K562 (cell line): ENCODE results near the gene ZFR2. TPM values are rescaled to one million over a fixed set of nuclear protein-coding genes. Genes with fewer than 3 reads are reported as not detected.
A peak's percentile ranks its signal among the peaks of the same experiment; 100 is the strongest.

Experiments
- ATAC-seq: fragments of 200-7000 bp; cut with Tn5 transposase; 3 replicates; pipeline ENCODE4 v1.9.1; 2020; ENCODE audit warnings: moderate library complexity
- BruUV-seq: library from RNA; stranded (reverse); fragments of 400-500 nt; replicated peaks from 2 replicates; lab custom pipeline; 2021; lab: Mats Ljungman, UMichigan
- CTCF ChIA-PET: fragments of 300-600 bp; formaldehyde crosslinking; extraction: SDS; loops from one replicate; lab custom pipeline; 2021; ENCODE audit warnings: low intra/inter-chr PET ratio; lab: Yijun Ruan, JAX
- POLR2A ChIA-PET: fragments of 300-600, 350-650 bp; sonication (Branson Sonifier 250); formaldehyde crosslinking; extraction: SDS; loops from one replicate; lab custom pipeline; 2021; ENCODE audit warnings: antibody characterized with exemption, inconsistent platforms; lab: Yijun Ruan, JAX
- DNase-seq, 4 experiments: peaks; one replicate each; pipeline versions ENCODE4 v3.0.0 to v3.0.0-alpha.2; 2011 to 2018; ENCODE audit warnings: low spot score in 3 of 4, mixed read lengths in 3 of 4; ENCODE audit errors: extremely low read depth in 1 of 4
- FAIRE-seq: peaks from 2 replicates; lab custom pipeline; 2011; peaks lifted over from hg19 to GRCh38; lab: Jason Lieb, UNC
- H2AFZ ChIP-seq: 2 replicates; pipeline ENCODE4 v1.6.0; 2011; ENCODE audit warnings: low read depth, low read length, control low read depth, inconsistent platforms
- H3K27ac ChIP-seq: fragments of 200-600 bp; 3 replicates; pipeline ENCODE4 v1.8.0; 2011; ENCODE audit warnings: low read depth, mild to moderate bottlenecking, control low read depth, inconsistent platforms, low read length, moderate library complexity, mixed read lengths; ENCODE audit errors: extremely low read depth
- H3K27me3 ChIP-seq, 2 experiments: fragments of 300-600 bp in 1 of 2; 2 replicates in 1 of 2; 3 replicates in 1 of 2; pipeline versions ENCODE4 v1.6.0 to v1.8.0; 2011; ENCODE audit warnings: inconsistent platforms in 2 of 2, low read length in 2 of 2, mild to moderate bottlenecking in 1 of 2, mixed read lengths in 1 of 2, moderate library complexity in 1 of 2; ENCODE audit not compliant: control insufficient read depth in 2 of 2, insufficient read depth in 2 of 2
- H3K36me3 ChIP-seq: fragments of 300-600 bp; 3 replicates; pipeline ENCODE4 v1.8.0; 2011; ENCODE audit warnings: mild to moderate bottlenecking, low read length, inconsistent platforms; ENCODE audit not compliant: control insufficient read depth, insufficient read depth
- H3K4me1 ChIP-seq, 2 experiments: fragments of 200-600 bp in 1 of 2; replicated peaks in 1 of 2; 2 replicates in 1 of 2; 3 replicates in 1 of 2; pipeline versions ENCODE4 v1.5.1 to v1.8.0; 2011; ENCODE audit warnings: inconsistent platforms in 2 of 2, low read length in 2 of 2, mild to moderate bottlenecking in 1 of 2, mixed read lengths in 1 of 2, moderate library complexity in 1 of 2; ENCODE audit not compliant: control insufficient read depth in 2 of 2, insufficient read depth in 2 of 2
- H3K4me2 ChIP-seq: 2 replicates; pipeline ENCODE4 v1.6.1; 2011; ENCODE audit warnings: low read length, control low read depth, inconsistent platforms, mixed read lengths; ENCODE audit not compliant: insufficient read depth
- H3K4me3 ChIP-seq: fragments of 200-600 bp; sonication (generic), shearing (Covaris generic); 2 replicates; pipeline ENCODE4 v1.5.1; 2016; ENCODE audit warnings: control low read depth, inconsistent platforms
- H3K79me2 ChIP-seq: fragments of 200-600 bp; 3 replicates; pipeline ENCODE4 v1.8.0; 2011; ENCODE audit warnings: low read length, inconsistent platforms; ENCODE audit not compliant: control insufficient read depth, insufficient read depth
- H3K9ac ChIP-seq, 2 experiments: 2 replicates each; pipeline versions ENCODE4 v1.6.0 to v1.6.1; 2011; ENCODE audit warnings: low read depth in 2 of 2, low read length in 2 of 2, control low read depth in 1 of 2, inconsistent platforms in 1 of 2, mild to moderate bottlenecking in 1 of 2, mixed read lengths in 1 of 2; ENCODE audit not compliant: insufficient read depth in 1 of 2
- H3K9me1 ChIP-seq: one replicate; pipeline ENCODE4 v1.6.0; 2011; ENCODE audit warnings: inconsistent platforms, mild to moderate bottlenecking, low read length, moderate library complexity; ENCODE audit not compliant: control insufficient read depth, insufficient read depth
- H3K9me3 ChIP-seq: replicated peaks from 2 replicates; pipeline ENCODE4 v1.5.1; 2011; ENCODE audit warnings: low read depth, low read length, inconsistent platforms; ENCODE audit not compliant: control insufficient read depth, insufficient read depth
- H4K20me1 ChIP-seq: replicated peaks from 2 replicates; pipeline ENCODE4 v1.6.1; 2011; ENCODE audit warnings: low read length, inconsistent platforms, mixed read lengths; ENCODE audit not compliant: control insufficient read depth, insufficient read depth
- E2F6 ChIP-seq, 2 experiments: IDR thresholded peaks; 2 replicates each; pipeline ENCODE4 v1.6.1; 2011; ENCODE audit warnings: borderline replicate concordance in 1 of 2, control low read depth in 1 of 2, low read depth in 1 of 2, low read length in 1 of 2, mild to moderate bottlenecking in 1 of 2, mixed read lengths in 1 of 2, moderate library complexity in 1 of 2; ENCODE audit not compliant: insufficient read depth in 1 of 2, insufficient read length in 1 of 2, poor library complexity in 1 of 2, severe bottlenecking in 1 of 2; ENCODE audit errors: extremely low read depth in 1 of 2
- EZH2 ChIP-seq: IDR thresholded peaks from 2 replicates; pipeline ENCODE4 v1.6.1; 2012; ENCODE audit warnings: low read depth, mild to moderate bottlenecking, inconsistent platforms, low read length, borderline replicate concordance
- MAX ChIP-seq: sonication (generic); formaldehyde crosslinking; IDR thresholded peaks from 2 replicates; pipeline ENCODE4 v1.9.0; 2022; ENCODE audit warnings: mild to moderate bottlenecking, missing genetic modification reagents
- ZNF609 ChIP-seq: sonication (generic); formaldehyde crosslinking; IDR thresholded peaks from 2 replicates; pipeline ENCODE4 v1.8.1; 2023; ENCODE audit warnings: missing genetic modification reagents, mild to moderate bottlenecking, borderline replicate concordance
- WGBS: fragments of 100-300 bp; shearing (Covaris generic); methylation state at CpG from one replicate; pipeline ENCODE4 v1.1.6; 2016; ENCODE audit warnings: low coverage, mixed read lengths; ENCODE audit not compliant: insufficient coverage; ENCODE audit errors: missing lambda C conversion rate; 5-methylcytosine and 5-hydroxymethylcytosine counted together
- in situ Hi-C: fragments of 300-500 bp; cut with MboI; formaldehyde crosslinking; loops from 4 replicates; pipeline ENCODE4 v1.15.0; 2018; ENCODE audit warnings: inconsistent platforms, mixed read lengths
- intact Hi-C: fragments of 100-400 bp; cut with micrococcal nuclease; formaldehyde crosslinking; loops from 2 replicates; pipeline ENCODE4 v1.14.2; 2022
- polyA plus RNA-seq, 8 experiments: library from polyadenylated mRNA; depleted of rRNA in 4 of 8; stranded (reverse) in 5 of 8; unstranded in 3 of 8; fragments of >200 nt; fragmentation: Nextera tagmentation in 2 of 8; fragmentation: Illumina TruSeq in 1 of 8; extraction: Ambion mirVana in 2 of 8; extraction: Trizol in 1 of 8; gene quantifications; 2 replicates each; pipeline versions ENCODE4 v1.2.1 to v1.2.3, GENCODE V29; 2011 to 2014; ENCODE audit warnings: inconsistent platforms in 1 of 8, missing spikeins in 1 of 8
- total RNA-seq, 7 experiments: library from RNA; depleted of rRNA in 6 of 7; stranded (reverse); fragments of >200 nt in 6 of 7; fragmentation: Illumina TruSeq in 2 of 7; extraction: Trizol in 2 of 7; gene quantifications; 2 replicates each; pipeline versions ENCODE4 v1.2.1 to v1.2.3, GENCODE V29; 2011 to 2021; ENCODE audit warnings: low replicate concordance in 1 of 7

ZFR2 gene
- total and polyA plus RNA-seq, 9 of the 15 experiments (the other 6 are each of a cell fraction or from before 2014, with no cell fraction given): 0.03 to 0.59 (median 0.07) TPM; not detected in 6

- in situ Hi-C loops: loop anchor here (5.0 kb wide), 1 partner anchor 347 kb away; no protein-coding TSS in a partner anchor
- no peak overlapping the region for H3K27ac ChIP-seq
- H3K9me3 ChIP-seq: no peaks in the 10 kb centered on the region
- H3K9ac ChIP-seq: no peak overlapping the region
- no peak overlapping the region for H2AFZ ChIP-seq
- H3K27me3 ChIP-seq: peaks cover 42 to 69% of the 10 kb centered on the region in 2 experiments
- H3K4me3 ChIP-seq: no peak overlapping the region
- CTCF ChIA-PET: no interaction called here
- H3K9me1 ChIP-seq: no peaks in the 10 kb centered on the region
- no peak for ATAC-seq
- TF ChIP-seq MAX (CRISPR knock-in tag) (peak; percentile 11; the same call in 1 of the 2 replicates), E2F6 (IDR thresholded peaks at IDR 0.05; ENCODE audit: borderline replicate concordance in 1 of 2, extremely low read depth in 1 of 2, insufficient read depth in 1 of 2, insufficient read length in 1 of 2, low read depth in 1 of 2, low read length in 1 of 2, poor library complexity in 1 of 2, severe bottlenecking in 1 of 2) (peak in 1 of 2 experiments; percentile 19), ZNF609 (no peak), EZH2 (0 out of 2 replicates have a peak, but pooled peaks have one; percentile 73)
- no peaks in the 10 kb centered on the region for H3K36me3 ChIP-seq
- peaks cover 0 to 18% of the 10 kb centered on the region in 2 experiments; a peak in 3 of 5 replicates for H3K4me1 ChIP-seq
- no peaks in the 10 kb centered on the region for H4K20me1 ChIP-seq
- BruUV-seq: no TSS peak
- no peak for DNase-seq
- H3K4me2 ChIP-seq: no peak overlapping the region
- FAIRE-seq: no peak
- WGBS: 12% methylated on average over 17 of the region's 17 CpGs
- H3K79me2 ChIP-seq: no peaks in the 10 kb centered on the region
- intact Hi-C loops: no loop called here
- POLR2A ChIA-PET: interaction anchor here (0.7 to 1.3 kb wide), 2 partner anchors 12 to 781 kb away, joined by 3 read pairs; no protein-coding TSS in a partner anchor
Measured at GRCh38 chr19:3860499-3860898, 8.3 kb downstream of the ZFR2 start.
